ENCODE measurements around the gene CLCNKA.
A peak's percentile ranks its signal among the peaks of the same experiment; 100 is the strongest.
"Not testable (repeated sequence)": the region's sequence is repeated elsewhere in the genome, so short reads cannot be mapped to it uniquely, and the experiment has no call there.

Gene CLCNKA

GRCh38 chr1:16046842-16047241, 25.0 kb downstream of the CLCNKA start:
- DNase-seq, result no peak

- DNase-seq, result no peak
These were observed 26.1 kb downstream of the CLCNKA start for GRCh38 chr1:16047791-16048475.

- DNase-seq, result no peak
These were observed 26.8 kb downstream of the CLCNKA start for GRCh38 chr1:16048573-16049189.

- DNase-seq, result no peak
These were observed 28.5 kb downstream of the CLCNKA start for GRCh38 chr1:16050328-16050727.

- DNase-seq, result no peak
These were observed 29.2 kb downstream of the CLCNKA start for GRCh38 chr1:16051039-16051438.

GRCh38 chr1:16051949-16052348, 30.1 kb downstream of the CLCNKA start:
- DNase-seq, result not testable (repeated sequence)

GRCh38 chr1:16053781-16054502, 32.1 kb downstream of the CLCNKA start:
- no peak for DNase-seq

- no peak for DNase-seq
These were observed 33.0 kb downstream of the CLCNKA start for GRCh38 chr1:16054598-16055540.

- DNase-seq, result peak; percentile 87
These were observed 34.0 kb downstream of the CLCNKA start for GRCh38 chr1:16055613-16056520.

- not testable (repeated sequence) for DNase-seq
These were observed 34.7 kb downstream of the CLCNKA start for GRCh38 chr1:16056521-16056912.

- DNase-seq, result not testable (repeated sequence)
These were observed 35.6 kb downstream of the CLCNKA start for GRCh38 chr1:16057314-16057915.

- DNase-seq, result not testable (repeated sequence)
These were observed 36.7 kb downstream of the CLCNKA start for GRCh38 chr1:16058394-16059120.

- no peak for DNase-seq
These were observed 39.4 kb downstream of the CLCNKA start for GRCh38 chr1:16061266-16061665.

GRCh38 chr1:16061989-16062686, 40.3 kb downstream of the CLCNKA start:
- DNase-seq, result not testable (repeated sequence)

- not testable (repeated sequence) for DNase-seq
These were observed 40.8 kb downstream of the CLCNKA start for GRCh38 chr1:16062687-16063075.

GRCh38 chr1:16063226-16063829, 41.5 kb downstream of the CLCNKA start:
- DNase-seq, result no peak

- DNase-seq, result no peak
These were observed 42.1 kb downstream of the CLCNKA start for GRCh38 chr1:16063921-16064320.

- DNase-seq, result no peak
These were observed 42.9 kb downstream of the CLCNKA start for GRCh38 chr1:16064536-16065268.

- DNase-seq, result no peak
These were observed 43.4 kb downstream of the CLCNKA start for GRCh38 chr1:16065269-16065576.

Measured in right forelimb (tissue), 1 donor.